ENCODE measurements around the gene PIEZO1.

- TF ChIP-seq POLR2A (IDR thresholded peaks at IDR 0.05; ENCODE audit: low read depth, low read length) (no peak), POLR2AphosphoS5 (IDR thresholded peaks at IDR 0.05; ENCODE audit: low read depth, low read length) (peak; percentile 49; the same call in 1 of the 2 replicates)
These were observed 98.4 kb downstream of the PIEZO1 start, which contains the start of gene SNAI3 for GRCh38 chr16:88686439-88687253.
